Glomerular visceral epithelial cell (primary cell): ENCODE data around the gene ATP1A2.

Source experiments
- DNase-seq: peaks from one replicate; pipeline ENCODE4 v3.0.0-alpha.2; 2016; ENCODE audit errors: extremely low spot score

ATP1A2 gene

DNA sequence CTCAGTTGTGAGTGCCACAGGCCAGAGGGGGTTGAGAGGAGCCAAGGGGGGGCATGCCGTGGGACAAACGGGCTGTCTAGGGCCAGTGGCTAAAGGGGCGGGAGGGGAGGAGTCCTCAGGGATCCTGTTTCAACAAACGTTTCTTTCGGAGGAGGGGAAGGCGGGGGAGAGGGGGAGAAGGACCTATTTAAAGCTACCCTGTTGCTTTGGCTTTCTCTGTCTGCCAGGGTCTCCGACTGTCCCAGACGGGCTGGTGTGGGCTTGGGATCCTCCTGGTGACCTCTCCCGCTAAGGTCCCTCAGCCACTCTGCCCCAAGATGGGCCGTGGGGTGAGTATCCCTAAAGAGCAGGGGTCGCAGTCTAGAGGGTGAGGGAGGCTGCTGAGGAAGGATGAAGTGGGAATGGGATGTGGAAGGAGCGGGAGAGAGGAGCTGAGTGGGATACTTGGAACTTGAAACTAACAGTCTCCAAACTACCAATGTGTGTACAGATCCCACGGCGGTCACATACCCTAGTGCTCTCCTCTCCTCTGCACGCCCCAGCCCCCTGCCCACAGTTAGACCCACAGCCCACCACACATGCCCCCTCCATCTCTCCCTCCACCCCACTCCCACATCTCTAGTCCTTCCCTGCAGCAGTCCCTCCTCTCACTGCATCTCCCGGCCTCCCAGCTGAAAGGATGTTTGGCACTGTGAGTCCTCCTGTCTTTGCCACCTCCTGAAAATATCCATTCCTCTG lies at the start of gene ATP1A2:
ATP1A2 (plus strand) TSS at position 215 of the 738 bp plus-strand sequence; CDS start at position 318, 103 bp downstream.
- DNase-seq: no peak

DNA sequence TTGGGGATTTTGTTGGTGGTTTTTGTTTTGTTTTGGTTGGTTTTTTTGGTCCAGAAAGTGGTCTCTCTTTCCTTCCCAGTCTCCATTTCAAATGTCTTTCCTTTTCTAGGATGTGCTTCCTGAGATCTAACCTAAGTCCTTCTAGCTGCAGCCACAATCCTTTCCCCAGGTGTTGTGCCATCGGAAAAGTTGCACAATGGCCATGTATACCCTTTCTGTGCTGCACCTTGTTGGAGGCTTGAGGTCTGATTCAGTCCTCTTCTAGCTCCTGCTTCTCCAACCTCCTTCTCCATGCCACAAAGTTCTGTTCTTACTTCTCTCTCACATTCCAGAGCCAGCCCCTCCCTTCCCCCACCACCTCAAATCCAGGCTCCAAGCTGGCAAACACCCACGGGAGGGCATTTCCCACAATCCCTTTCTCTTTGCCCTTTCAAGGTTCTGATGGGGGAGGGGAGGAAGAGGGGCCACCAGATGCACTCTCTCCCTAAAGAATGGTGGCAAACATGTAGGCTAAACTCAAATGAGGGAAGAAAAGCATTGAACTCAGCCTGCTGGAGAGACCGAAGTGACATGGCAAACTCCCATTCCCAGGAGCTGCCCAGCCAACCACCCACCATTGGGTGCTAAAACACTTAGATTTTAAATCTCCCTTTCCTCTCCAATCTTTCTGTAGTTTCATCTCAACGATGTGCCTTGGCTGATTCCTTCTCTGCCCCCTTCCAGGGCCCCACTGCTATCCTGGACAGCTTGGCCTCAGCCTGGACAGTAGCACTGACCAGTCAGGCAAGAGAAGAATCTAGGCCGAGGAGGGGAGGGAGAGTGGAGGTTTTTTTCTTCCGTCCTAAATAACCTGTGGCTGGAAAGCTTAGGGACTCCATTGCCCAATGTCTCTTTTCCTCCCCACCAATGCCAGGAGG lies 48.5 kb upstream of the ATP1A2 start:
- no peak for DNase-seq

DNA sequence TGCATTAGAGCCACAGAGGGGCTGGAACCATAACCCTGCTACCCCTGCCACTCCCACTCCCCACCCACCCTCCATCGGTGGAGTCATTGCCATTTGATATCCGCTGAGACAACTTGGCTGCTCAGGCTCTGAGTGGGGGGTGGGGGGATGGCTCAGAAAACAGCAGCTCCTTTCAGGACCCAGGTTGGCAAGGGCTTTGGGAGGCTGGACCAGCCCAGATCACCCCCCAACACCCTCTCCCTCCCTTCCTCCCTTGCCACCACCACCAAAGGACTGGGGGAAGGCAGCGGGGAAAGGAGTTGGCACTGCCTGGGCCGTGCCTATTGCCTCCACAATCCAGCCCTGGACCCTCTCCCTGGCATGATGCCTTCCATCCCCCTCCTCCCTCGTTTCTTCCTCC lies 47.3 kb upstream of the ATP1A2 start:
- DNase-seq: no peak

DNA sequence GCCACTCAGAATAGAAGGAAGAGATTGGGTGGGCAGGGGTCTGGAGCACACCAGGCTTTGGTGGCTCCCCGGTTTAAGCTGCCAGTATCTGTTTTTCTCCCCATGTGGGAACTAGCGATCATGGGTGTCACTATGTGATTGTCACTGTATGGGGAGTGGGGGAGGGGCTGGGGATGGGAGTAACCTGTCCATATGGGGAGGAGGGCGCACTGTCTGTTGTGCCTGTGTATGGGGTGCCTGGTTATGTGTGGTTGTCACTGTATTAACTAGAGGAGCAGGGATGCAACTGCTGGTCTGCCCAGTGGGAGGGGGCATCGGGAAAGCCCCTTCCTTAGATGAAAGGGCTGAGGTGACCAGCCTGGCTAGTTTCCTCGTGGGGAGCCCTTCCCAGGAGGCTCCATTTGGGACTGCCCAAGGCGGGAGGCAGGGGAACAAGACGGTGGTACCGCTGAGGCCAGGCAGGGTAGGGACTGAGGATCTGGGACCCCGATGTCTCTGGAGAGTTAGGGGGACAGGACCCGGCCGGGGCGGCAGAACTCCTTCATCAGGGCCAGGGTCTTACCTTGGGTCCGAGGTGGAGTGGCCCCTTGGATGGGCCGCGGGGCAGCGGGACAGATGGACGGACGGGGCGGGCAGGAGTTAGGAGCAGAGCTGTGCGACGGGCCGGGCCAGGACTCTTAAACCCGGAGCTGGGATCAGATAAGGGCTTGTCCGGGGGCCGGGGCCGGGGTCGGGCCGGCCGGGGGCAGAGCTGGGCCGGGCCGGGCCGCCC lies 45.9 kb upstream of the ATP1A2 start, which contains the start of gene KCNJ10:
KCNJ10 (minus strand) TSS at position 701 of the 772 bp plus-strand sequence. CDS start 27,628 bp downstream, outside the sequence.
- DNase-seq: no peak

DNA sequence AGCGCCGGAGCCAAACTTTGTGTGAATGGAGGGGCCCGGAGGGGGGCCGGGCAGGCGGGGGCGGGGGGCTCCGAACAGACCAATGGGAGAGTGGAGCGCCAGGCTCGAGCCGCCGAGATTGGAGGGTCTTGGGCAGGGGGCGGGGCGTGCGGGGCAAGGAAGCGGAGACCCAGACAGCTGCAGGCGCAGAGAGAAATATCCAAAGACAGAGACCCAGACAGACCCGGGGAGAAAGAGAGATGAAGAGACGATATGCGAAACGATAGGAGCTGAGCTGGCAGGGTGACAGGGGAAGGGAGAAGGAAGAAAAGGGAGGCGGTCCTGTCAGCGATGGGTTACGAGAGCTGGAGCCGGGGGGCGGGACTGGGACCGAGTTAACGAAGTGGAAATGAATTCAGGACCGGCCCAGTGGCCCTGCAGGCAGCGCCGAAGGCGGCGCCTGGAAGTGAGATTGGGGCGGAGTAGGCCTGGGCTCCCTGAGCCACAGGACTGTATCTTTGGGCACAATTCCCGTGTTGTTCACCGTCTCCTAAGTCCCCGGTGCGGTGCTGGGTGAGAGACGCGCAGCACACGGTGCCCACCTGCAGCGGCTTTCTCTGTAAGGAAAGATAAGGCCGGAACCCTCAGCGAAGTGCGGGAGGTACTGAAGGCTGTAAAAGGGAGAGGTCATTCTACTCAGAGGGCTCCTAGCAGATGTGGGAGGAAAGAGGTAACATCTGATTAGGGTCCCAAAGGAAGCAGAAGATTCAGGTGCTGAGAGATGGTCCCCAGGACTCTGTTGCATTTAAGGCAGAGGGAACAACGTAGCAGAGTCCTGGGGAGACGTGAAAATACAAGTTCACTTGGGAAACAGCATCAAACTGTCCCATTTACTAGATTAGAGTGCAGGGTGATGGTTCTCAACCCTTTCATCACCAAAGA lies 45.1 kb upstream of the ATP1A2 start:
- peak; percentile 65 for DNase-seq

DNA sequence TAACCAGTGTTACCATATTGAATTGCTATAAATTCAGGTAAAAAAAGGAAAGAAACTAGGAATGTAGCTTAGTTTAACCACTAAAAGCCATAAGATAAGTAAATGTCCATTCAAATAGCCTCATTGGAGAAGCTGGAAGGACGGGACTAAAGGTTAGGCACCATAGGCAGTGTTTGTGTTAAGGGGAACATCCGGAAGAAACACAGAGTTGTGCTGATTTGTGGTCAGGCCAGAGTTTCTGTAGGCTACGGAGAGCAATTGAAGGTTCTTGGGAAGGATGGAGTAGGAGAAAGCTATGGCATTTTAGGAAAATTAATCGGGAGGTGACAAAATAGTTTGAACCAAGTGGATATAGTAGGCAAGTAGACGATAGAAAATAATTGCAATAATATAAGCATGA lies 44.3 kb upstream of the ATP1A2 start:
- DNase-seq: no peak

DNA sequence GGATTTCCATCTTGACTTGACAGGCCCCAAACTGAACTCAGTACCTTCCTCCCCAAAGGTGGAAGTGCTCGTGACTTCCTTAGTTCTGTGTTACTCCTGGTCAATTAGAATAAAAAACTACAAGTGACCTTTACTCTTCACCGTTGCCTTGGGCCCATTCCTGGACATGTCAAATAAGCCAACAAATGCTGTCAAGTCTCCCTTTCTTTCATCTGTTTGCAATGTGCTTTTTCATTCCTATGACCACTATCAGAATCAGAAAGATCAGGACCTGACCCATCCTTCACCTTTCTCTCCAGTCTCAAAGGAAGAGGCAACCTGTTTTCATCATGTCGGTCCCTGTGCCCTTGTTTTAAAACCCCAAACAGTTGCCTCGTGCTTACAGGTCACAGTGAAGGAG lies 40.7 kb upstream of the ATP1A2 start:
- DNase-seq: no peak

DNA sequence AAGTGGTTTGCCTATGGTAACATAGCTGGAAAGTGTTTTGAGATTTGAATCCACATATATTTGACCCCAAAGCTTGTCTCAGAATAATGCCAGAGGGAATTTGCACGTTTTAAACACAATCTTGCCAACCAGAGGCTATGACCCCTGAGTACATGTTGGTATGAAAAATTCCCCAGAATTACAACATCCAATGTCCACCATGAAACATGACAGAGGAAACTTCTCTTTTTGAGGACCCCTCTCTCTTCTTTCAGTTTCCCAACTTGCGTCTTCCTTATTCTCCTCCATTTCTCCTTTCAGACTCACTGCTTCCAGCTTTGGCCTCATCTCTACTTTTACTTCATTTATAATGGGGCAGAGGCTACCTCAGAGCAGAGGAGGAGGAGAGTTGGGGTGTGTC lies 39.7 kb upstream of the ATP1A2 start:
- DNase-seq: no peak

DNA sequence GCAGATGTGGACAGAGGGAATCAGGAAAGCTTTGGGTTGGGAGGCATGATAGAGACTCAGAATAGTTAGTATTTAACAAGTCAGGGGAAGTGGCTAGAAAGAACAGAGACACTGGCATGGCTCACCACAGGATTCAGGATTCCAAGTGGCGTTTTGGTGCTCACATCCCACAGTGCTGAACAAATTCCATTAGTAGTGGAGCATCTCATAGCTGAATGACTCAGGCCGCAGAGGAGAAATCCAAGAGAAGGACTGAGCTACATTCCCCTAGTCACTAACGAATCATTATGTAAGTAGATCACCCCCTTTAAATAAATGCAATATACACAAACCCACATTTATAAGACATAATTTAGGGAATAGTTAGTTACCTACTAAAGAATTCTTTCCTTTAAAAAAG lies 39.3 kb upstream of the ATP1A2 start:
- DNase-seq: peak; percentile 63

DNA sequence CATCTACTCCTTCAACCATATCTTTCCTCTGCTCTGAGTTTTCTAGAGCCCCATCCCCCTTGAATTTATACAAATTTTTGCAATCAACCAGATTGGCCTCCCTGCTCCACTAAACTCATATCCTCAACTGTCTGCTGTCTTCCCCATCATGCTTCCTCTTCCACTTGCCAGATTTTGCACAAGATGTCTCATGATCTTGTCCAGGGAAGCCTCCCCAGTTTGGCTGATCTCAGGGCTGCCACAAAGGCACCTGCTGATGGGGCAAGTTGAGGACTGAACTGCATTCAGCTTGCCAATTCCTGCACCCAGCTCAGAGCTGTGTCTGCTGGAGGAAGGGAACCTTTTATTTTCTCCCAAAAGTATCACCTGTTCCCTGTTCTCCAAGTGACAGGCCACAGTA lies 38.1 kb upstream of the ATP1A2 start:
- no peak for DNase-seq

DNA sequence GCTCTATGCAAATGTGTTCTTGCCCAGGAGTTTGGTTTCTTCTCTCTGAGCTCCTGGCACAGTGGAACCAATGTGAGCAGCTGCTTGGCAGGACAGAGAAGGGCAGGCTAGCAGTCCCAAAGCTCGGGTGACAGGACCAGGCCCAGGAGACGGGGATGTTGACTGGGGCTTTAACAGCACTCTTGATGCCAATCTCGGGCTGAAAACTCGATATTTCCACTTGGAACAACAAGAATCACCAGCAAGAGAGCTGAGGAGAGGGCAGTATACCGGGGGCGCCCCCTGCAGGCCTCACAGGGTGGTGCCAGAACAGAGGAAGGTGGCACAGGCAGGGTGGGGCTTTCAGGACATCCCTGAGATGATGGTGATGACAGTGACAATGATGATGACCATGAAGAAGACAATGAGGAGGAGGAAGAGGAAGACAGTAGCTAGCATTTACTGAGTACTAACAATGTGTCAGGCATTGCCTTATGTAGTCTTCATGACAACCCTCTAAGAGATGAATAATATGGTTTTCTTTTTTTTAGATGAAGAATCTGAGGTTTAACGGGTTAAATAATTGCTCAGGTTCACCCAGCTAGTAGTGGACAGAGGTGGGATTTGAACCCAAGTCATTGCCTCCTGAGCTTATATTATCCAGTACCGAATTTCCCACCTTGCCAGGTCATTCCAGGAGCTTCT lies 36.9 kb upstream of the ATP1A2 start:
- peak; percentile 33 for DNase-seq

DNA sequence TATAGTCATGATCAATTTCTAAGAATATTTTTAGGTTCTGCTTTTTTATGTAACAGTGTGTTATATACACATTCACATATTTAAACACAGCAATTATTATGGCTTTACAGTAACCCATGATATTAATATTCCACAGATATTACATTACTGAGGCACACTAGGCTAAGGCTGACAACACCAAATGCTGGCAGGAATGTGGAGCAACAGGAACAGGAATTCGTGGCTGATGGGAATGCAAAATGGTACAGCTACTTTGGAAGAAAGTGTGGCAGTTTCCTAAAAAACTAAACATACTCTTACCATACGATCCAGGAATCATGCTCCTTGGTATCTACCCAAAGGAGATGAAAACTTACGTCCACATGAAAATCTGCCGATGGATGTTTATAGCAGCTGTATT lies 36.1 kb upstream of the ATP1A2 start:
- no peak for DNase-seq

DNA sequence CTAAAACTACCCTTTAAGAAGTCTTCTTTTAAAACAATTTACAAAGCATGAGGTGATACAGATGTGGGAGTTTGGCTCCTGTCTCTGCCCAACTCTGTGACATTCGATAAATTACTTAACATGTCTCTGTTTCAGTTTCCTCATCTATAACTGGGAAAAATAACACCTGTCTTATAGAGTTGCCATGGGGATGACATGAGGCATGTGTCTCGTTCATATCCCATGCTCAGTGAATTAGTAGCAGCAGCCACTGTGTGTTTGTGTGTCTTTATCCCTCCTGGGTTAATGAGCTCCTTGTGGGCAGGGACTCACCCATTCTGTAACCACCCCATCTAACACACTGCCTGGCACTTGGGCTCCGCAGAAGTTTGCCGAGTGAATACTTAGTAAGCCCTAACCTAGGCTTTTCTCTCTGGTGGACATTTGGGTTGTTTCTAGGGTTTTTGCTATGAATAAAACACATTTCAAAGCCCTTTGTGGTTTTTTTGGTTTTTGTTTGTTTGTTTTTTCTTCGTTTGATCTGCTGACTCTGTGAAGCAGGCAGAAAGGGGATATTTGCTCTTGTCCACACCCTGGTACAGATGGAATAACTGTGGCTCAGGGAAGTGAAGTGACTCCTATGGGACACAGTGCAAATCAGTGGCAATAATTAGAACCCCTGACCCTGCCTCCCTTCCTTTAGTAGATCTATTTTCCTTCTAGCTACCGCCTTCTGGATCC lies 35.0 kb upstream of the ATP1A2 start:
- no peak for DNase-seq

DNA sequence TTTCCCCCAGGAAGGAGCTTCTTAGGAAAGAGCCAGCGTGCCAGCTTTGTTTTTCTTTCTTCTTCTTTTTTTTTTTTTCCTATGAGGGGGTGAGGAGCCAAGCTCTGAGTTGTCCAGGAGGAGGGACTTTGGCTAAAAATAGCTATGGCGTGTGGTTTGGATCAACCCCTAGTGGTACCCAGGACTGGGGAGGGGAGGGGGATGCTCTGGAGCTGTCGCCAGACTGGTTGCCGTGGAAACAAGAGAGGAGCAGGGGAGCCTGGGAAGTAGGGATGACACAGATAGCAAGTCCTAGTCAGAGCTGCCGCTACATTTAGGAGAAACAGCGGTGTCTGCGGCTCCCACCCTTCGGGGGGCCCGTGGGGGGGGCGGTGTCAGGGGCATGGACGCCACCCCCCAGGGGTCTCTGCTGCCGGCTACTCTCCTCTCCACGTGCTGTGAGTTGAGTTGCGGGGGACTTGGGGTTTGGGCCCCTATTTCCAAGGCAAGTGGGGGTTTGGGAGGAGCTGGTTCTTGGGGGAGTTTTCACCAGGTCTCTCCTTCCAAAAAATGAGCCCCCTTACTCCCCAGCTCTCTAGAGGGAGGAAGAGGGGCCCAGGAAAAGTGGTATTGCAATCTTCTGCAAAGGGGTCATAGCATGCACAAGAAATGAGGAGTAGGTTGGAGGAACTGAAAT lies 34.2 kb upstream of the ATP1A2 start, which contains the start of gene KCNJ9:
KCNJ9 (plus strand) TSS at position 278 of the 676 bp plus-strand sequence. CDS start 2,493 bp downstream, outside the sequence.
- no peak for DNase-seq

DNA sequence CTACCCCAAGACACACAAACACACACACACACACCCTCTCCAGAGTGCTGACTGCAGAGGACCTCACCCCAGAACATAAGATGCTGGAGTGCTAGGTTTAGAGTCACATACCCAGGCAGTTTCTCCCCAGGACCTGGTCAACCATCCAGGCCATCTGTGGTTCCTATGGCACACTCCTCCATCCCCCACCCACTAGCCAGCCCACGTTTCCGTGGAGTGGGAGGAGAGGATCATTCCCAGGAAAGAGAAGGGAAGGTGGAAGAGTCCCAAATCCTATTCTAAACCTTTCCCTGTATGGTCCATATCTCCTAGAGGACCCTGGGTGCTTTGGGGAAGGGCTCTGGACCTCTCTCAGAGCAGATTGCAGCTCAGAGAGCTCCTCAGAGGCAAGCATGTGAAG lies 33.1 kb upstream of the ATP1A2 start:
- DNase-seq: no peak

DNA sequence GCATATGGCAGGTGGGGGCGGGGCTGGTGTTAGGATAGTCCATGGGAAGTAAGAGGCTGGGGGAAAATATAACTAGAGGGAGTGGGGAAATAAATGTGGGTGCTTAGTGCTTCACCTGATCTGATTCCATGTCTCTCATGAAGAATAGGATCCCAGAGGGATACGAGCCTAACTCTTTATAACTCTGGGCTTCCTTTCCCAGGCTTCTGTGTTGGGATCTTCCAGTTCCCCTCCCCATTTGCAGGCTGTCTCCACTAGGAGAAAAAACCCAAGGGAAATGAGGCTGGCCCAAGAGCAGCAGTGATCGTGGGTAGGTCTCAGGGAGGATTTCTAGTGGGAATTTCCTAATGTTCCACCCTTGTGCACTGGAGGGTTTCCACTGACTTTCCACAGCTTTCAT lies 32.6 kb upstream of the ATP1A2 start:
- no peak for DNase-seq

DNA sequence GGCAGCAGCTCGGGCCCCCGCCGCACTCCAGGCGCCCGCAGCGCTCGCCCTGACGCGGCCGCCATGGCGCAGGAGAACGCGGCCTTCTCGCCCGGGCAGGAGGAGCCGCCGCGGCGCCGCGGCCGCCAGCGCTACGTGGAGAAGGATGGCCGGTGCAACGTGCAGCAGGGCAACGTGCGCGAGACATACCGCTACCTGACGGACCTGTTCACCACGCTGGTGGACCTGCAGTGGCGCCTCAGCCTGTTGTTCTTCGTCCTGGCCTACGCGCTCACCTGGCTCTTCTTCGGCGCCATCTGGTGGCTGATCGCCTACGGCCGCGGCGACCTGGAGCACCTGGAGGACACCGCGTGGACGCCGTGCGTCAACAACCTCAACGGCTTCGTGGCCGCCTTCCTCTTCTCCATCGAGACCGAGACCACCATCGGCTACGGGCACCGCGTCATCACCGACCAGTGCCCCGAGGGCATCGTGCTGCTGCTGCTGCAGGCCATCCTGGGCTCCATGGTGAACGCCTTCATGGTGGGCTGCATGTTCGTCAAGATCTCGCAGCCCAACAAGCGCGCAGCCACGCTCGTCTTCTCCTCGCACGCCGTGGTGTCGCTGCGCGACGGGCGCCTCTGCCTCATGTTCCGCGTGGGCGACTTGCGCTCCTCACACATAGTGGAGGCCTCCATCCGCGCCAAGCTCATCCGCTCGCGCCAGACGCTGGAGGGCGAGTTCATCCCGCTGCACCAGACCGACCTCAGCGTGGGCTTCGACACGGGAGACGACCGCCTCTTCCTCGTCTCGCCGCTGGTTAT lies 31.4 kb upstream of the ATP1A2 start:
- DNase-seq: peak; percentile 30

DNA sequence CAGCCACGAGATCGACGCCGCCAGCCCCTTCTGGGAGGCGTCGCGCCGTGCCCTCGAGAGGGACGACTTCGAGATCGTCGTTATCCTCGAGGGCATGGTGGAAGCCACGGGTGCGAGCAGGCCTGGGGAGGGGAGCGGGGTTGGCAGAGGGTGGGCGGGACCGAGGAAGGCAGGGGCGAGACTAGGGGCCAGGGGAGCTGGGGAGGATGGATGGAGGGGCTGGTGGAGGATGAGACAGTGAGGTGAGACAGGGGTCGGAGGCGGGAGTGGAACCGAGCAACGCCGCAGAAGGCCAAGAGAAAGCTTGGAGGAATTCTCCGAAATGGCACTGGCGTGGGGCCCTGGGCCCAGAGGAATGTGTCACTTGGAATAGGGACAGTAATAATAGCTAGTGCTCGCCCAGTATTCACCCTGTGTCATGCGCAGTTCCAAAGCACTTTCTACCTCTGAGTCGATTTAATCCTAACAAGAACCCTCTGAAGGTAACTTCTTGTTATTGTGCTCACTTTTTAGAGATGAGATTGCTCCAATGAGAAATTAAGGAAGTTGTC lies 30.7 kb upstream of the ATP1A2 start:
- DNase-seq: no peak
